Limb (tissue), 2 donors: Measurements from ENCODE around the gene CALML4.
"Not testable (repeated sequence)": the region's sequence is repeated elsewhere in the genome, so short reads cannot be mapped to it uniquely, and the experiment has no call there.

ENCODE experiments used
- DNase-seq, 2 donors: peaks; one replicate each; pipeline ENCODE4 v3.0.0-alpha.2; 2016; ENCODE audit errors: extremely low spot score in 2 of 2

The CALML4 gene

GRCh38 chr15:68191555-68191954, 13.6 kb downstream of the CALML4 start:
- DNase-seq: no peak

GRCh38 chr15:68190048-68190447, 15.1 kb downstream of the CALML4 start:
- DNase-seq: no peak

GRCh38 chr15:68188647-68189046, 16.5 kb downstream of the CALML4 start:
- DNase-seq: no peak

GRCh38 chr15:68187559-68187958, 17.6 kb downstream of the CALML4 start:
- peak; percentile 67 to 82 for DNase-seq

- no peak for DNase-seq
Measured at GRCh38 chr15:68186671-68187397, 18.3 kb downstream of the CALML4 start.

GRCh38 chr15:68184616-68185480, 20.3 kb downstream of the CALML4 start:
- DNase-seq: no peak

- no peak for DNase-seq
Measured at GRCh38 chr15:68183616-68184315, 21.4 kb downstream of the CALML4 start.

GRCh38 chr15:68177742-68178141, 27.4 kb downstream of the CALML4 start:
- DNase-seq: no peak

GRCh38 chr15:68176601-68177000, 28.5 kb downstream of the CALML4 start:
- DNase-seq: no peak

- DNase-seq: no peak
Measured at GRCh38 chr15:68175526-68175925, 29.6 kb downstream of the CALML4 start.

- no peak for DNase-seq
Measured at GRCh38 chr15:68173119-68173518, 32.0 kb downstream of the CALML4 start.

GRCh38 chr15:68172037-68172436, 33.1 kb downstream of the CALML4 start:
- DNase-seq: not testable (repeated sequence)

GRCh38 chr15:68166847-68167246, 38.3 kb downstream of the CALML4 start:
- no peak for DNase-seq

- no peak for DNase-seq
Measured at GRCh38 chr15:68163191-68163590, 41.9 kb downstream of the CALML4 start.

- peak in 1 of 2 donors; percentile 27 for DNase-seq
Measured at GRCh38 chr15:68158046-68158628, 47.0 kb downstream of the CALML4 start.

- DNase-seq: no peak
Measured at GRCh38 chr15:68157074-68157473, 48.1 kb downstream of the CALML4 start.

- peak; percentile 60 to 82 for DNase-seq
Measured at GRCh38 chr15:68154923-68155559, 50.1 kb downstream of the CALML4 start.

- DNase-seq: no peak
Measured at GRCh38 chr15:68152342-68152741, 52.8 kb downstream of the CALML4 start.

- DNase-seq: no peak
Measured at GRCh38 chr15:68151277-68151676, 53.9 kb downstream of the CALML4 start.

- no peak for DNase-seq
Measured at GRCh38 chr15:68150187-68150586, 54.9 kb downstream of the CALML4 start.

GRCh38 chr15:68149059-68149458, 56.1 kb downstream of the CALML4 start:
- DNase-seq: no peak
